Measurements from ENCODE around the gene ZNF335. TPM values are rescaled to one million over a fixed set of nuclear protein-coding genes. Genes with fewer than 3 reads are reported as not detected.

ZNF335 gene
- total and polyA plus RNA-seq, 2 of the 13 experiments (the other 11 are each of a cell fraction or from before 2014, with no cell fraction given): 9.7 to 13.7 TPM

DNA sequence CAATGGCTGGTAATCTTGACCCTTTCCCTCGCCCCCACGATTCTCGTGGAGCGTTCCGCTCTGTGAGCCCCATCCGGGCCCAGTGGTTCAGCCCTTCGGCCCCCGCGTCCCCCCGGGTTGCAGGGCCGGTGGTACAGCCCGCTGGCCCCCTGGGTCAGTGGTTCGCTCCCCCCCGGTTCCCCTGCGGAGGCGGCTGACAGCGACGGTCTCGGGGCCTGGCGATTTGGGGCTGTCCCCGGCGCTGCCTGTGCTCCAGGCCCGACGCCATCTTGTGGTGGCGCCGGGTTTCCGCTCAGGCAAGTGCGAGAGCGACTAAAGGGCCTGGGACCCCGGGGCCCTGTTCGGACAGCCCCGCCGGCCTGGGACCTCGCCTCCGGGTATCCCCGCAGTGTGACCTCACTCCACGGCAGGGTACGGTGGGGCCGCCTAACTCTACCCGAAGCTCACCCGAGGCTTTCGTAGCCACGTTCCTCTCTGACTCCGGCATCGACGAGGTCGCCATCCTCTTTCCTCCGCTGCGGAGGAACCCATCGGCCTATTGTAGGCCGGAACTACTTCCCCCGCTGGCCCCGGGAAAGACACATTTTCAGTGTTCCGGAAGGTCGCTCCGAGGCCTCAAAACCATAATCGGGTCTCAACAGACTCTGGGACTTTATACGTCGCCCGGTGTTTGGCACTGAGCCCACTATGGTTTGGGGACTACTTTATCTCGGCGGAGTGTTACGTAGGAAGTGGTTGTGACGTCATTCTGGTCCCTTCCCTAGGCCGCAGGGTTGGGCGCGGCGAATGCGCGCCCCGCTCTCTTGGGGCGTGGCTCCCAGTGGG lies at the start of gene ZNF335 (continued):
- peak; percentile 91 for TF ChIP-seq RBFOX2 (IDR thresholded peaks at IDR 0.05; ENCODE audit: low read depth, low read length)
- peak; percentile 74; the same call in 1 of the 2 replicates for TF ChIP-seq EHMT2 (IDR thresholded peaks at IDR 0.05; ENCODE audit: borderline replicate concordance, low read depth, low read length)
- peak; percentile 81 for TF ChIP-seq AHR (CRISPR knock-in tag; IDR thresholded peaks at IDR 0.05)
- peak; percentile 53 for TF ChIP-seq ARID5B (CRISPR knock-in tag; IDR thresholded peaks at IDR 0.05)
- peak; percentile 22; the same call in 1 of the 2 replicates for TF ChIP-seq KDM1A (CRISPR knock-in tag; IDR thresholded peaks at IDR 0.05)
- TF ChIP-seq PPARG (CRISPR knock-in tag; conservative IDR thresholded peaks at IDR 0.05): peak; percentile 40; the same call in 1 of the 2 replicates
- TF ChIP-seq SSRP1 (CRISPR knock-in tag; IDR thresholded peaks at IDR 0.05): peak; percentile 84; the same call in 1 of the 2 replicates
- peak; percentile 85; the same call in 1 of the 2 replicates for TF ChIP-seq MTA1 (CRISPR knock-in tag; IDR thresholded peaks at IDR 0.05; ENCODE audit: borderline replicate concordance)
- TF ChIP-seq, protein P1, sequence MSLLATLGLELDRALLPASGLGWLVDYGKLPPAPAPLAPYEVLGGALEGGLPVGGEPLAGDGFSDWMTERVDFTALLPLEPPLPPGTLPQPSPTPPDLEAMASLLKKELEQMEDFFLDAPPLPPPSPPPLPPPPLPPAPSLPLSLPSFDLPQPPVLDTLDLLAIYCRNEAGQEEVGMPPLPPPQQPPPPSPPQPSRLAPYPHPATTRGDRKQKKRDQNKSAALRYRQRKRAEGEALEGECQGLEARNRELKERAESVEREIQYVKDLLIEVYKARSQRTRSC (CRISPR knock-in tag; IDR thresholded peaks at IDR 0.05; ENCODE audit: low read depth): 0 out of 2 replicates have a peak, but pooled peaks have one; percentile 94
- TF ChIP-seq TEF (CRISPR knock-in tag; IDR thresholded peaks at IDR 0.05): no peak; the same call in none of the 2 replicates
- TF ChIP-seq SRSF9 (IDR thresholded peaks at IDR 0.05; ENCODE audit: borderline replicate concordance, insufficient read depth, low read depth, low read length, poor library complexity, severe bottlenecking): no peak
- peak; percentile 31; the same call in 1 of the 2 replicates for TF ChIP-seq ZNF343 (CRISPR knock-in tag; IDR thresholded peaks at IDR 0.05)
- TF ChIP-seq TOE1 (CRISPR knock-in tag; IDR thresholded peaks at IDR 0.05): peak; percentile 94
- TF ChIP-seq, protein P2, sequence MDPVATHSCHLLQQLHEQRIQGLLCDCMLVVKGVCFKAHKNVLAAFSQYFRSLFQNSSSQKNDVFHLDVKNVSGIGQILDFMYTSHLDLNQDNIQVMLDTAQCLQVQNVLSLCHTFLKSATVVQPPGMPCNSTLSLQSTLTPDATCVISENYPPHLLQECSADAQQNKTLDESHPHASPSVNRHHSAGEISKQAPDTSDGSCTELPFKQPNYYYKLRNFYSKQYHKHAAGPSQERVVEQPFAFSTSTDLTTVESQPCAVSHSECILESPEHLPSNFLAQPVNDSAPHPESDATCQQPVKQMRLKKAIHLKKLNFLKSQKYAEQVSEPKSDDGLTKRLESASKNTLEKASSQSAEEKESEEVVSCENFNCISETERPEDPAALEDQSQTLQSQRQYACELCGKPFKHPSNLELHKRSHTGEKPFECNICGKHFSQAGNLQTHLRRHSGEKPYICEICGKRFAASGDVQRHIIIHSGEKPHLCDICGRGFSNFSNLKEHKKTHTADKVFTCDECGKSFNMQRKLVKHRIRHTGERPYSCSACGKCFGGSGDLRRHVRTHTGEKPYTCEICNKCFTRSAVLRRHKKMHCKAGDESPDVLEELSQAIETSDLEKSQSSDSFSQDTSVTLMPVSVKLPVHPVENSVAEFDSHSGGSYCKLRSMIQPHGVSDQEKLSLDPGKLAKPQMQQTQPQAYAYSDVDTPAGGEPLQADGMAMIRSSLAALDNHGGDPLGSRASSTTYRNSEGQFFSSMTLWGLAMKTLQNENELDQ (CRISPR knock-in tag; IDR thresholded peaks at IDR 0.05; ENCODE audit: borderline replicate concordance): 0 out of 2 replicates have a peak, but pooled peaks have one; percentile 87

Measured in HepG2 (cell line).